Erythroblast (primary cell): ENCODE results near the gene DIS3L.

Experiments used
- GATA1 ChIP-seq: IDR thresholded peaks from 2 replicates; pipeline ENCODE4 v1.6.1; 2011; ENCODE audit warnings: low read depth, mild to moderate bottlenecking, control low read depth, low read length, moderate library complexity
- POLR2A ChIP-seq: IDR thresholded peaks from 2 replicates; pipeline ENCODE4 v1.6.1; 2011; ENCODE audit warnings: mild to moderate bottlenecking, low read length

GRCh38 chr15:66278056-66278455 lies 15.3 kb upstream of the DIS3L start:
- TF ChIP-seq POLR2A (no peak), GATA1 (no peak)
